Measurements from ENCODE around the gene FGR.

Gene FGR

DNA sequence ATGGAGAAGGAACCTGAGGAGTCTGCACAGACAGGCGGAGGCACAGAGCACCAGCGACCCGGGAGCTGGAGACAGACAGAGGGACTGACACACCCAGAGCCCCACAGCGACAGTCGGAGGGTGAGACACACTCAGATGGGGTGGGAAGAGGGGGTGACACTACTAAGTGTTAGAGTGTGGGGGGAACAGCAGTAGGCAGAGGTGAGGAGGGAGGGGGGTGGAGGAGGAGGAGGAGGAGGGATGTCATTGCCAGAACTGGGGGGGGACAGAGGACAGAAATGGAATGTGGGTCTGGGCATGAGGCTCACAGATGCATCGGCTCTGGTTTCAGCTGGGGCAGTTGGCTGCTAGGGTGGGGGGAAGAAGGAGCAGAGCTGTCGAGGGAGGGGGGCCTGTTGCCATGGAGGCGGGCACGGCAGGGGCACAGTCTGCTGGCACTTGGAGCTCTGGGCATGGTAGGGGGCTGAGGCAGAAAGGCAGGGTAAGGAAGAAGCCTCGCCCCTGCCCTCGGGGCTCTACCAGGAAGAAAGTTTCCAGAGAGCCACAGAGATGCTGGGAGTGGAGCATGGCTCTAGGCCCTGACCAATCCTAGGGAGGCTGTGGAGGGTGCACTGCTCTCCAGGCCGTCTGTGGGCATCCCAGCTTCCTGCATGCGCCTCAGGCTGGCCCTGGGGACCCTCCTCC, 68.4 kb downstream of the FGR start:
- DNase-seq (ENCODE audit: low read depth) = no peak

DNA sequence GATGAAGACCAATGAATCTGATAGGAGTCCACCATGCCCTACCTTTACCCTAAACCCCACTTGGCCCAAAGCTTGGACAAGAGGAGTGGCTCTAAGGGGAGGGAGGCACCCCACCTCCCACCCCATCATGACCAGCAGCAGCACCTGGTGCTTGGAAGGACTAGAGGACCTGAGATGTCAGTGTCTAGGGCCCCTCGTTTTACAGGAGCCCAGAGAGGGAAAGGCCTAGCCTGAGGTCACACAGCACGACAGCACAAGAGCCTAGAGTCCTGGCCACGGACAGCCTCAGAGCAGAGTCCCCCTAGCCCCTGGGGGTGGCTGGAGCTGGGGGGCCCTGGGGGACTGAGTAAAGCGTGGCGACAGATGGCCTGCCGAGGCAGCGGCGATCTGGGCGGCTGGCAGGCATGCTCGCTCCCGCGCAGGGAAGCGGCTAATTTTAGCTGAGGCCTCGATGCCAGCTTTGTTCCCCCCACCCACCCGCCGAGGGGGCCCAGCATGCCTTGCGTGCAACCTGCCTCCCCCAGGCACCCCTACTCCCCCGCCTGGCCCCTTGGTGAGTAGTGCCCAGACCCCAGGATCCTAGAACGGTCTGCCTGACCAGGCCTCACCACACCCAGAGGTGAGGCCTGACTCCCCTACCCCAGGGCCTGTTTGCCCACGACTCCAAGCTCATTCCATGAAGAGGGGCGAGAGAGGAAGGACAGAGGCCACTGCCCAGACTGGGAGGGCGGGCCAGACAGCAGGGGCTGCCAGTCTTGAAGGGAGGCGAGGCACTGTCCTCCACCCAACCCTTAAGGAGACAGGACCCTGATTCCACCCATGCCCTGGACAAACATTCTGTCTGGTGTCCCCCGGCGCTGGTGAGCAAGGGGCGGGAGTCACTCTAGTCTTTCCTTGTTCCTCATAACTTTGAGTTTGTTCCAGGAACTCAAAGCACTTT, 70.0 kb downstream of the FGR start:
- no peak for DNase-seq (ENCODE audit: low read depth)

DNA sequence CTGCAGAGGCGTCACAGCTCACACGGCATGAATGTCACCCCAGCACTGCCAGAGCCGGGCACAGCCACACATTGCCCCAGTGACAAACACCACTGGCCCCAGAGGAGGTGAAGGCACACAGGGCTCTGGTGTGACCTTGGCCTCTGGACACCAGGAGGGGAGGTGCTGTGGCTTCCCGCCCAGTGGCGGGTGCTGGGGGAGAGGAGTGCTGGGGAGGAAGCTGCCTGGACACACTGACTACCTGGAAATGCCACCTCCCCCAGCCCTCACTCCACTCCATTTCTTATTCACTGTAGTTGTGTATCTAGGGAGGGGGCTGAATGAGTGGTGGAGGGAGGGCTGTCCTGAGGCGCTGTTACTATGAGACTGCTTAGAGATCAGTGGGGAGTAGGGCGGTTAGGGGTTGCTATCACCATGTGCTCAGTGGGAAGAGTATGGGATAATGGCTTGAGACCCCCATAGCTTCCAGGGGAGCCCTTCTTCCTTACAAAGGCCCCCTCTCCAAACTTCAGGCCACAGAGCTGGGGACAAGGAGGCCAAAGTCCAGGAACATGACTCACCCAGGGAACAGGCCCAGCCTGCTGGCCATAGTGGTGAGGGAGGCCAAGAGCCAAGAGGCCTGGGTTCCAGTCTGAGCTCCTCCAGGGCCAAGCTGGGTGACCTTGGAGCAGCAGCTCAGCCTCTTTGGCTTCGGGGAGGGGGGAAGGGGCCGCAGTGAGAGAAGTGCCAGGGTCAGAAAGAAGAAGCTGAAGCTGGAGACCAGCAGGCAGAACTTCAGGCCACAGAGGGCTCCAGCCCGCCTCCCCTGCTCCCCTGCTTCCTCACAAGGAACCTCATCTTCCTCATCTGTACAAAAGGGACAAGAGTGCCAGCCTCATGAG, 71.2 kb downstream of the FGR start:
- no peak for DNase-seq (ENCODE audit: low read depth)

DNA sequence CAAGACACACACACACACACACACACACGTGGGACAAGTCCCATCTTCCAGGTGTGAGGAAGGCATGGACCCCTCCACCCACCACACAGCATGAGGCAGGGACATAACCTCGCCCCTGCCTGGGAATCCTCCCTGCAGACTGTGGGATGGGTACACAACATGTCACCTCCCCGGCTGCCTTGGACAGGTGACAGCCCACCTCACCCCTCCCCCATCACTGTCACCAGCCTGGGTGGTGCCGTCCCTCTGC, 71.7 kb downstream of the FGR start:
- no peak for DNase-seq (ENCODE audit: low read depth)

DNA sequence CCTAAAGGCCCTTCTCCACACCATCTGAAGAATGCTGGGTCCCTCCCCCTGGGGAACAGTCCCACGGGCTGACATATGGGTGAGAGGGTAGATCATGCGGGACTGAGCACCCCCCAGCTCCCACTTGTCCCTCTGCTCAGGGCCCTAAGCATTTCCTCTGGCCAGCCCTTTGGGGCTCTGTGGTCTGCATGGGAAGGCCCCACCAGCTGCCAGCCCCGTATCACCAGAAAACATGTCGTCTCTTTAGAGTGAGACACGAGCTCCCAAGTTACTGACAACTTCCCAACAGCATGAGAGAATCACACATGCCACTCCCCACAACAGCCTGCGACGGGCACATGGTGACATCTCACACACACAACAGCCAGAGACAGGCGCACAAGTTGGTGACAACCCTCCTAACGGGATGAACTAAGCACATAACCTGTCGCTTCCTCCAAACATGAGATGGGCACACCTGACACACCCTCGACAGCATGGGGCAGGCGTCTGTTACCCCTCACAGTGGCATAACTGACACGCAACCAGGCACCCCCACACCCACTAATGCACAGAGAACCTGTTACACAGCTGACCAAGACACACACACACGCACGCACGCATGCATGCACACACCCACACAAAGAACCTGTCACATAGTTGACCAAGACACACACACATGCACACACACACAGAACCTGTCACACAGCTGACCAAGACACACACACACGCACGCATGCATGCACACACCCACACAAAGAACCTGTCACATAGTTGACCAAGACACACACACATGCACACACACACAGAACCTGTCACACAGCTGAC, 72.2 kb downstream of the FGR start:
- no peak for DNase-seq (ENCODE audit: low read depth)
